Measurements from ENCODE around the gene PSMC6. TPM values are rescaled to one million over a fixed set of nuclear protein-coding genes. Genes with fewer than 3 reads are reported as not detected.

Gene PSMC6
- total and polyA plus RNA-seq, 4 donors, result 69.5 to 165 (median 82.6) TPM

GRCh38 chr14:52695481-52696091 is 11.4 kb upstream of the PSMC6 start, which contains the start of gene ERO1A:
Gene ERO1A, minus strand, starts transcription at chr14:52695558. Its CDS starts 77 bp downstream, at chr14:52695481.
- no peak for TF ChIP-seq CTCF (IDR thresholded peaks at IDR 0.05; ENCODE audit: control extremely low read depth, extremely low read depth)
- peak; percentile 88 to 94 (median 93) for DNase-seq

DNA sequence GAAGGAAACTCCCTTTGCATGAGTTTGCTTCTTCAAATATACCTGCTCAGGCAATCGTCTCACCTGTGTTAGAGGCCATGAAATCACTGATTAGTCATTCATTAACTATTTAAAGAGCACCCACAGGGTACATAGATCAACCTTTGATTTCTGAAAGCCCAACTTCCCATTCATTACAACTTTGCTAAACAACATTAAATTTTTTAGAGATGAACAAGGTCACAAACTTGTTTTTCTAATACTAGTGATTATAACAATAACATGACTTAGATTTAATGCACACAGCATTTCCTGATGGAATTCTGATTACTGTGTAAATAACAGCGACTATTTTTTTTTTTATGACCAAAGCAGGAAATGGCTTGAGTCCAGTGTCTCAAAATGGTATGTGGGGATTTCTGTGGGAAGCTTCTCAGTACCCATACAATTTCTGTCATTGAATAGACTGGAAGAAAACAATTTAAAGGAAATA is 6.3 kb upstream of the PSMC6 start:
- no peak for ATAC-seq (ENCODE audit: insufficient read depth, low FRiP score)
- Histone ChIP-seq H3K27ac (ENCODE audit: low read depth in 1 of 2, low read length in 1 of 2) (peak overlapping the region in 1 of 2 donors; percentile 39), H3K9ac (ENCODE audit: insufficient read depth in 1 of 2, low read length in 2 of 2) (no peak overlapping the region), H3K27me3 (ENCODE audit: control insufficient read depth in 3 of 3, insufficient read depth in 3 of 3, low read length in 2 of 3) (no peaks in the 10 kb centered on the region), H3K36me3 (ENCODE audit: control insufficient read depth in 4 of 4, insufficient read depth in 4 of 4, low read length in 4 of 4) (no peaks in the 10 kb centered on the region), H3K4me3 (no peak overlapping the region), H3K4me1 (ENCODE audit: control insufficient read depth in 5 of 5, insufficient read depth in 5 of 5, low read length in 5 of 5) (peaks cover 0 to 2% (median 0%) of the 10 kb centered on the region in 5 donors), H3K9me3 (ENCODE audit: control insufficient read depth in 4 of 4, insufficient read depth in 3 of 4, low read length in 3 of 4) (no peaks in the 10 kb centered on the region)
- TF ChIP-seq CTCF (IDR thresholded peaks at IDR 0.05; ENCODE audit: control extremely low read depth, extremely low read depth), result no peak
- 17 to 53% methylated on average over 2 of the region's 2 CpGs for WGBS, 2 donors
- DNase-seq, result peak in 2 of 3 donors; percentile 43 to 60

More at GRCh38 chr14:52695481-52696091, 11.4 kb upstream of the PSMC6 start, which contains the start of gene ERO1A:
- H3K4me1 ChIP-seq (ENCODE audit: control insufficient read depth in 5 of 5, insufficient read depth in 5 of 5, low read length in 5 of 5), result peaks cover 0 to 23% (median 6%) of the 10 kb centered on the region in 5 donors
- peak within 1 kb of the TSS; percentile 91 to 99 for H3K27ac ChIP-seq (ENCODE audit: low read depth in 1 of 2, low read length in 1 of 2)
- H3K9me3 ChIP-seq (ENCODE audit: control insufficient read depth in 4 of 4, insufficient read depth in 3 of 4, low read length in 3 of 4), result no peaks in the 10 kb centered on the region
- H3K36me3 ChIP-seq (ENCODE audit: control insufficient read depth in 4 of 4, insufficient read depth in 4 of 4, low read length in 4 of 4), result no peaks in the 10 kb centered on the region
- ATAC-seq (ENCODE audit: insufficient read depth, low FRiP score), result peak; percentile 90
- H3K4me3 ChIP-seq, result peak within 1 kb of the TSS; percentile 75
- 0 to 1% methylated on average over 58 to 78 of the region's 78 CpGs for WGBS, 2 donors
- no peaks in the 10 kb centered on the region for H3K27me3 ChIP-seq (ENCODE audit: control insufficient read depth in 3 of 3, insufficient read depth in 3 of 3, low read length in 2 of 3)
- H3K9ac ChIP-seq (ENCODE audit: insufficient read depth in 1 of 2, low read length in 2 of 2), result peak within 1 kb of the TSS; percentile 88 to 97

DNA sequence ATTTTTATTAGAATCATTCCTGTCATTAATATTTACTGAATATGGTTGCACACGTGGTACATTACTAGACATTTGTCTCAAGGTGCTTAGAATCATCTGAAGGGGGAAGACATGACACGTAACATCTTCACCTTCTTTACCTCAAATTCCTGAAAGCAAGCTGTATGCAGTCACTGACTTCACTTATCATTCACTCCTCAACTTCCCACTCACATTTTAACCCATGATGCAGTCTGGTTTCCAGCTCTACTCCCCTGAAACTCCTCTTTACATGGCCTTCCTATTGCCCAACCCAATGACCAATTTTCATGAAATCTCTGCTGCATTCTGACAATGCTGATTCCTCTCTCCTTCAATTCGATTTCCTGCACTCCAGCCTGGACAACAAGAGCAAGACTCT is 5.8 kb upstream of the PSMC6 start:
- H3K27ac ChIP-seq (ENCODE audit: low read depth in 1 of 2, low read length in 1 of 2), result peak overlapping the region; percentile 26 to 39
- H3K4me3 ChIP-seq, result no peak overlapping the region
- ATAC-seq (ENCODE audit: insufficient read depth, low FRiP score) (no peak), DNase-seq (no peak)
- H3K36me3 ChIP-seq (ENCODE audit: control insufficient read depth in 4 of 4, insufficient read depth in 4 of 4, low read length in 4 of 4), result no peaks in the 10 kb centered on the region
- H3K4me1 ChIP-seq (ENCODE audit: control insufficient read depth in 5 of 5, insufficient read depth in 5 of 5, low read length in 5 of 5), result peaks cover 0 to 2% (median 0%) of the 10 kb centered on the region in 5 donors
- H3K9me3 ChIP-seq (ENCODE audit: control insufficient read depth in 4 of 4, insufficient read depth in 3 of 4, low read length in 3 of 4), result no peaks in the 10 kb centered on the region
- TF ChIP-seq CTCF (IDR thresholded peaks at IDR 0.05; ENCODE audit: control extremely low read depth, extremely low read depth), result no peak
- no peaks in the 10 kb centered on the region for H3K27me3 ChIP-seq (ENCODE audit: control insufficient read depth in 3 of 3, insufficient read depth in 3 of 3, low read length in 2 of 3)
- H3K9ac ChIP-seq (ENCODE audit: insufficient read depth in 1 of 2, low read length in 2 of 2), result no peak overlapping the region
- 65 to 73% methylated on average over 3 of the region's 3 CpGs for WGBS, 2 donors

Measured in lung (tissue), 12 donors.